Epidermal melanocyte (primary cell): ENCODE measurements around the gene NFE2L1.
"Not testable (repeated sequence)": the region's sequence is repeated elsewhere in the genome, so short reads cannot be mapped to it uniquely, and the experiment has no call there.

ENCODE experiments used
- DNase-seq: peaks from one replicate; pipeline ENCODE4 v3.0.0; 2011; ENCODE audit warnings: low spot score; ENCODE audit not compliant: insufficient read length

NFE2L1 gene

GRCh38 chr17:48047741-48048383, at the start of gene NFE2L1:
NFE2L1 (plus strand) TSS chr17:48048359; CDS start chr17:48051119, 2,760 bp downstream.
- peak; percentile 84 for DNase-seq

- DNase-seq = no peak
These were observed 48.6 kb upstream of the NFE2L1 start for GRCh38 chr17:47999582-47999981.

- no peak for DNase-seq
These were observed 47.0 kb upstream of the NFE2L1 start for GRCh38 chr17:48001197-48001596.

GRCh38 chr17:48001657-48002056, 46.5 kb upstream of the NFE2L1 start:
- DNase-seq = not testable (repeated sequence)

- DNase-seq = peak; percentile 83
These were observed 45.8 kb upstream of the NFE2L1 start for GRCh38 chr17:48002266-48002915.

GRCh38 chr17:48002916-48003416, 45.2 kb upstream of the NFE2L1 start:
- no peak for DNase-seq

GRCh38 chr17:48003417-48004151, 44.6 kb upstream of the NFE2L1 start:
- no peak for DNase-seq

- no peak for DNase-seq
These were observed 43.2 kb upstream of the NFE2L1 start for GRCh38 chr17:48004983-48005382.

- no peak for DNase-seq
These were observed 41.0 kb upstream of the NFE2L1 start for GRCh38 chr17:48006936-48007709.

GRCh38 chr17:48010193-48010592, 38.0 kb upstream of the NFE2L1 start:
- no peak for DNase-seq

- DNase-seq = no peak
These were observed 36.6 kb upstream of the NFE2L1 start for GRCh38 chr17:48011405-48012150.

GRCh38 chr17:48012151-48012520, 36.0 kb upstream of the NFE2L1 start:
- DNase-seq = no peak

- DNase-seq = no peak
These were observed 35.5 kb upstream of the NFE2L1 start for GRCh38 chr17:48012654-48013053.

GRCh38 chr17:48013876-48014594, 34.1 kb upstream of the NFE2L1 start:
- no peak for DNase-seq

GRCh38 chr17:48014595-48015111, 33.5 kb upstream of the NFE2L1 start:
- no peak for DNase-seq

- DNase-seq = no peak
These were observed 32.0 kb upstream of the NFE2L1 start for GRCh38 chr17:48016112-48016511.

- DNase-seq = not testable (repeated sequence)
These were observed 30.4 kb upstream of the NFE2L1 start for GRCh38 chr17:48017817-48018158.

GRCh38 chr17:48021934-48022333, 26.2 kb upstream of the NFE2L1 start:
- DNase-seq = no peak

GRCh38 chr17:48022901-48023300, 25.3 kb upstream of the NFE2L1 start:
- DNase-seq = no peak
